LNCaP clone FGC (cell line): Measurements from ENCODE around the gene SVBP.

Experiments used
- DNase-seq: peaks from one replicate; pipeline ENCODE4 v3.0.0-alpha.2; 2011; ENCODE audit warnings: low read depth
- H3K4me3 ChIP-seq: 2 replicates; pipeline ENCODE4 v1.5.1; 2011; ENCODE audit warnings: mild to moderate bottlenecking, low read depth, low read length, control low read depth
- TF ChIP-seq, protein P1 (sequence below): IDR thresholded peaks from 2 replicates; pipeline ENCODE4 v1.5.1; 2012; ENCODE audit warnings: mild to moderate bottlenecking; ENCODE audit not compliant: control insufficient read depth, insufficient read depth; ENCODE audit errors: extremely low read depth

Gene SVBP

DNA sequence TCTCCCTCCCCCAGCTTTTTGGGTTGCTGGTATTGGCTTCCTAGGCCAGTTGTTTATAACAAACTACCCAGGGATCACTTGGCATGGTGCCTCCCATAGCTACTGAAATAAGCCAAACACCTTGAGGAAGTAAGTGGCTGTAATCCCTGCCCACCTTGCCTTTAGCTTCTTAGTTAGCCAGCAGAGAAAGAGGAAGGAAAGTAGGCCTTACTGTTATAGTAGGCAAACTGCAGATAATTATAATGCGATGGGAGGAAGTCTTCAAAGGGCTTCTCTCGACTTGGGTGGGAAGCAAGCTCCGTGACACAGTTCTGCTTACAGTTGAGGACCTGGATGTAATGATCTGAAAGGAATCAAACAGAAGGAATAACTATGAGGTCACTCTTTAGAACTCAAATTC lies 58.6 kb downstream of the SVBP start:
- DNase-seq: no peak

DNA sequence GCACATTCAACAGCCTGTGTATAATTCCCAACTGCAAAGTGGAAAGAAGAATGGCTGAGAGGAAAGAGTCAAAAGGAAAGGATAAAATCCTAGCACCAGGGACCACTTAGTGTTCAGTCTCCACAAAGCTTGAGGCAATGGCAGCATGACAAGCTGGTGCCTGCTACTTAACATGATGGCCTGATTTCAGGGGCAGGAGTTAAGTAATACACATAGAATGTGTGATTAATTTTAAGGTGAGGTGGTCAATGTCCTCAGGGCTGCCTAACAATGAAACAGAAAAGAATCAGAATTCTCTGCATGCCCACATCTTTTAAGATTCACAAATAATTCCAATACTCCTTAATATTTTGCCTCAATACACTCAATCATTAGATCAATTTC lies 59.3 kb downstream of the SVBP start:
- TF ChIP-seq, protein P1, sequence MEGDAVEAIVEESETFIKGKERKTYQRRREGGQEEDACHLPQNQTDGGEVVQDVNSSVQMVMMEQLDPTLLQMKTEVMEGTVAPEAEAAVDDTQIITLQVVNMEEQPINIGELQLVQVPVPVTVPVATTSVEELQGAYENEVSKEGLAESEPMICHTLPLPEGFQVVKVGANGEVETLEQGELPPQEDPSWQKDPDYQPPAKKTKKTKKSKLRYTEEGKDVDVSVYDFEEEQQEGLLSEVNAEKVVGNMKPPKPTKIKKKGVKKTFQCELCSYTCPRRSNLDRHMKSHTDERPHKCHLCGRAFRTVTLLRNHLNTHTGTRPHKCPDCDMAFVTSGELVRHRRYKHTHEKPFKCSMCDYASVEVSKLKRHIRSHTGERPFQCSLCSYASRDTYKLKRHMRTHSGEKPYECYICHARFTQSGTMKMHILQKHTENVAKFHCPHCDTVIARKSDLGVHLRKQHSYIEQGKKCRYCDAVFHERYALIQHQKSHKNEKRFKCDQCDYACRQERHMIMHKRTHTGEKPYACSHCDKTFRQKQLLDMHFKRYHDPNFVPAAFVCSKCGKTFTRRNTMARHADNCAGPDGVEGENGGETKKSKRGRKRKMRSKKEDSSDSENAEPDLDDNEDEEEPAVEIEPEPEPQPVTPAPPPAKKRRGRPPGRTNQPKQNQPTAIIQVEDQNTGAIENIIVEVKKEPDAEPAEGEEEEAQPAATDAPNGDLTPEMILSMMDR: no peak
- DNase-seq: no peak
- no peak overlapping the region for H3K4me3 ChIP-seq

More for the DNA sequence above, 58.6 kb downstream of the SVBP start:
- H3K4me3 ChIP-seq: no peak overlapping the region
- TF ChIP-seq, protein P1: no peak
